ENCODE measurements around the gene TMEM107. TPM values are rescaled to one million over a fixed set of nuclear protein-coding genes. Genes with fewer than 3 reads are reported as not detected.
A peak's percentile ranks its signal among the peaks of the same experiment; 100 is the strongest.

The TMEM107 gene
- total RNA-seq, 1 donor from 2014 or later: 6.7 TPM

DNA sequence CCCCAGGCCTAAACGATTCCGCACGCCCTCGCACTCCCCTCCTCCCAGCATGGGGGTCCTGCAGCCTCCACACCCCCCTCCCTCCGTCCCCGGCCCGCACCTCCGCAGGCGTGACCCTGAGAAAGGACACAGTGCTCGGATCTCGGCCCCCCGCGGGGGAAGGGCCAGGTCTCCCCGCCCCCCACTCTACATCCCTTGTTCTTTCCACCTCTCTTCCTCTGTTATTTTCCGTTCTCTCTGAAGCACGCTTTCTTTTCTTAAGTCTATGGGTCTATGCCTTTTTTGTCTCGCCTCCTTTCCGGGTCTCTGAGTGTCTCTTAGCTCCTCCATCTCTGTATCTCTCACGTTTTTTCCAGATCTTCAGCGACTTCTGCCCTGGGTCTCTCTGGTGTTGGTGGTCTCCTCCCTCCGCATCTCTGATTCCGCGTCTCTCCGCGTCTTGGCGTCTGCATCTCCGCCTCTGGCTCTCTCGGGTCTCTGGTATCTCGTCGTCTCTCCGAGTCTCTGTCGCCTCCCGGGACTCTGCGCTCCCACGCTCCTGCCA is 50.2 kb downstream of the TMEM107 start:
- no peak for DNase-seq (ENCODE audit: missing footprints)
- intact Hi-C loops (cut with DNase I): no loop called here

DNA sequence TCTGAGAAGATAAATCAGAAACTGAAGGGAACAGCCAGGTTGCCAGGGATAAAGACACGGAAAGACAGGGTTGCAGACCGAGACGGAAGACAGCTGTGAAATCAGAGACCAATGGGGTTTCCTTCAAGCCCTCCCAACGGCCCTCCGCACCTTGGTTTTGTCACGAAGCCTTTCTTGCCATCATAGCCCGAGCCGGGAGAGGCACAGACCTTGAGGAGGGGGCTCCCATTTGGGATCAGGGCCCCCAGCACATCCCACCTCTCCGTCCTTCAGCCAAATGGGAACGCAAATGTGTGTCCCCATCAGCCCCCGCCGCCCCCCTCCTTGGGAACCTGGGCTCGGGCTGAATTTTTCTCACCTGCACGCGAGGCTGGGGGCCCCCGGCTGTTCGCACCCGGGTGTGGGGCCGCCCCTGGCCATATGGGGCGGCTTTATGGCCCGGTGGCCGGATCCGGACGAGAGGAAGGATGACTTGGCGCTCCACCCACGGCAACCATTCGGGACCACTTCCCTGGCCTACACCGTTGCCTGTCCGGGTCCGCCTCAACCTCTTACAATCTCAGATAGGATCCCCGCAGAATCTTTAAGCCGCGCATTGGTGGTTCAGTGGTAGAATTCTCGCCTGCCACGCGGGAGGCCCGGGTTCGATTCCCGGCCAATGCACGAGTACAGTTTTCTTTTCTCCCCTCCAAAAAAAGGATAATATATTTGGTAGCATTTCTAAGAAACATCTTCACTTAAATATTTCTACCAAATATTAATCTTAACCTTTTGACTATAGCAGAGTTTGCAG is 50.8 kb downstream of the TMEM107 start:
- intact Hi-C loops (cut with DNase I): no loop called here
- ATAC-seq: peak; percentile 35
- peak; percentile 83 for DNase-seq (ENCODE audit: missing footprints)

More for the DNA sequence above, 50.2 kb downstream of the TMEM107 start:
- ATAC-seq: peak; percentile 3

DNA sequence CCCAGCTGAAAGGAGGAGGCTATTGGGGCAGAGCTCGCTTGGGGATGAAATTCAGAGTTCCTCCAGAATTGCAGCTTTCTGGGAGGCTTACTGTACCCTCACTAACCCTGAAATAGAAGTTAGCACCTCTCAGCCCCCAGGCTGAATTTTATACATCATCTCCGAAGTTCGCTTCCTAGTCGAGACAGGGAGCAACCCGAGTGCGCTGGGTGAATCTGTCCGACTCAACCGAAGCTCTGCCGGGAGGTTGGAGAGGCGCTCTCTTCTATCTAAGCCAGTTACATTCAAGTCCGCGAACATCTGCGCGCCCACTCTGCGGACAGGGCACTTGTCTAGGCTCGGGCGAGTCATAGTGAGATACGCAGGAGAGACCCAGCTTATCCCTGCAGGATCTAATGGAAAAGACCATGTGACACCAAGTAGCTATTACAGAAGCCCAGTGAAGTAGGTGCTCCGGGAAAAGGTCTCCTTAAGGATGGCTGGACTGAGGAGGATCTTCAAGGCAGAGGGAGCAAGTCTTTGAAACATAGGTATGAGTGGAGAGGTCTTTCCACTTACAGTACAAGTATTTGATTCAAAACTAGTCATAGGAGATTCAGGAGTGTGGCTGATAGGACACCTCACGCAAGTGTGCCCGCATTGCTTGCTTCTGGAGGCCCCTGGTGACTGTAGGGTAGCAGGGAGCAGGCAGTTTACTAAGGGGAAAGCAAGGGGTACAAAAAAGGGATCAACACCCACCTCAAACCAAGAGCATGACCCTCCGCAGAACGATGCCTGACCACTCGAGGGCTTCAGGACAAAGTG is 51.6 kb downstream of the TMEM107 start:
- intact Hi-C loops (cut with DNase I): no loop called here
- no peak for ATAC-seq
- DNase-seq (ENCODE audit: missing footprints): no peak

DNA sequence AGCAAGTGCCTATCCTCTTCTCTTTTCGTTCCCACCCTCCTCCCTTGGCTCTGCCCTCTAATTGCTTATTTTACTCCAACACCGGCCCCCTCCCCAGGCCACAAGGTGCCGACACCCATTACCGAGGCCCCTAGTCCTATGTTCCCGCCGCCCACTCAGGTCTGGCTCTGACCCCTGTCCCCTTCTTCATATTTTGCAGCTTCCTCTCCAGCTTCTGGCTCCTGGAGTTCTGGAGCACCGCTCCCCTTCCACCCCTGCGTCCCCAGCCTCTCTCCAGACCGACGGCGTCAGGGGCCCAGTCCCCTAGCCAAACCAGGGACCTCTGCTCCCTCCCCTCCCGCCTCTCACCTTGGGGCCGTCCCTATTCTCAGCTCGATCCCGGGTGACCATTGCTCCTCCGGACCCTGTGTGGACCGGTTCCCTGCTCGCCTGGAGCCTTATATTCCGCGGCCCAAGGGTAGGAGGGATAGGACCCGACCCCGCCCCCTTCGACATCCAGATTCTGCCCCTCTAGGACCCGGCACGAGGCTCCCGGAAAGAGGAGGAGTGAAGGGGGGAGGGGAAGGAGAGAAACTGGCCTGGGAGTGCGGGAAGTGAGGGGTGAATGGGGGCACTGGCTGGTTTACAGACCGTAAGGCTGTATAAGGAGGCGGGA is 52.4 kb downstream of the TMEM107 start, which contains the start of gene HES7:
Gene HES7 (minus strand): TSS at position 412 of the 655 bp plus-strand sequence. CDS start 22 bp downstream, at position 390.
- ATAC-seq (no peak), DNase-seq (ENCODE audit: missing footprints) (no peak)
- intact Hi-C loops (cut with DNase I): no loop called here

DNA sequence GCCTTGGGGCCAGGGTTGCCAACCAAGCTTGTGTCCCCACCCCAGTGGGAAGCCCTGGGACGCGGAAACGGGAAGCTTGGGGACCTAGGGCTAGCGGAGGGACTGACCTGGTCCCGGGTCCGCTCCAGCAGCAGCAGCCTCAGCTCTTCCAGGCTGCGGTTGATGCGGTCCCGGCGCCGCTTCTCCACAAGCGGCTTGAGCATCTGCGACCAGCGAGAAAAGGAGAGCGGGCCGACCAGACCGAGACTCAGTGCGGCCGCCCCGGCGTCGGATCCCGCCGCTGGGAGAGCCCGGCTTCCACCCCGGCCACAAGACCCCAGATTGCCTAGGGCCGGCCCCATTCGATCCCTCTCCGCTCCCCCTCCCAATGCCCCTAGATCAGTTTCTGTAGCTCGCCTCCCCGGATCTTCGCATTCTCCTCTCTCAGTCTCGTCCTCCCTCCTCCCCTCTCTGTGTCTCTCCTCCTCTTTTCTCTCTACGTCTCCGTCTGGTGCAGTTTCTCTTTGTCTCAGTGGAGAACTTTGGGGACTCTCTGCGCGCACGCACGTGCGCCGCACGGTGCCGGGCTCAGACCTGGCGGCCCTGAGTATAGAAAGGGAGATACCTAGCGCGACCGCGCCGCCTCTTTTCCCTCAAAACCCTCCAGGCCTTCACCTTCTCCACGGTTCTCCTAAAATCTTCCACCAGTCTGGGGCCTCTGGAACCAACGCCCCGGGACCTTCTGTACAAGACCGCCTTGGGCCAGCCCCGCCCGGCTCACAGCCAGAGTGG is 53.1 kb downstream of the TMEM107 start:
- ATAC-seq (no peak), DNase-seq (ENCODE audit: missing footprints) (no peak)
- intact Hi-C loops (cut with DNase I): no loop called here

Small RNAs within 50 kb of the gene (microRNA-seq; reads per million reads assigned to microRNA genes)
- 25.6 reads per million, percentile 35 among the genes with 10 or more reads in this experiment for gene MIR4521
- gene MIR6883: not detected

Other genes starting within 250 kb of the TMEM107 start
- gene KCNAB3, start 246.5 kb downstream of the TMEM107 start, total RNA-seq: 0.32 TPM
- gene TRAPPC1, start 244.4 kb downstream of the TMEM107 start, total RNA-seq: 118 TPM
- 9.6 TPM for gene CNTROB, start 244.2 kb downstream of the TMEM107 start, total RNA-seq
- 0.35 TPM for gene GUCY2D, start 173.8 kb downstream of the TMEM107 start, total RNA-seq
- gene ALOX15B, start 137.3 kb downstream of the TMEM107 start, total RNA-seq: 0.16 TPM
- not detected for gene ALOX12B, start 88.7 kb downstream of the TMEM107 start, total RNA-seq
- not detected for gene ALOXE3, start 57.9 kb downstream of the TMEM107 start, total RNA-seq
- gene HES7, start 52.3 kb downstream of the TMEM107 start, total RNA-seq: not detected
- gene PER1, start 24.0 kb downstream of the TMEM107 start, total RNA-seq: 124 TPM
- gene VAMP2, start 13.4 kb downstream of the TMEM107 start, total RNA-seq: 56.6 TPM
- 9.2 TPM for gene BORCS6, start 13.8 kb upstream of the TMEM107 start, total RNA-seq
- gene AURKB, start 34.2 kb upstream of the TMEM107 start, total RNA-seq: 1.2 TPM
- gene CTC1, start 71.7 kb upstream of the TMEM107 start, total RNA-seq: 13.1 TPM
- gene PFAS, start 72.9 kb upstream of the TMEM107 start, total RNA-seq: 14.7 TPM
- 25.7 TPM for gene RANGRF, start 112.3 kb upstream of the TMEM107 start, total RNA-seq
- 2.3 TPM for gene SLC25A35, start 119.0 kb upstream of the TMEM107 start, total RNA-seq
- gene ARHGEF15, start 133.9 kb upstream of the TMEM107 start, total RNA-seq: 21.4 TPM
- gene ODF4, start 163.5 kb upstream of the TMEM107 start, total RNA-seq: not detected
- 1,104 TPM for gene RPL26, start 206.8 kb upstream of the TMEM107 start, total RNA-seq
- not detected for gene RNF222, start 221.4 kb upstream of the TMEM107 start, total RNA-seq